Ectodermal cell (in vitro differentiated cells): ENCODE data around the gene GSDMA.
A peak's percentile ranks its signal among the peaks of the same experiment; 100 is the strongest.

Experiments
- H3K27ac ChIP-seq: 2 replicates; pipeline ENCODE4 v1.7.0; 2013; ENCODE audit warnings: mild to moderate bottlenecking, low read depth, low read length; ENCODE audit not compliant: insufficient read depth, poor library complexity, severe bottlenecking
- H3K27me3 ChIP-seq: 2 replicates; pipeline ENCODE4 v1.7.0; 2013; ENCODE audit warnings: mild to moderate bottlenecking, low read length; ENCODE audit not compliant: insufficient read depth, control insufficient read depth, poor library complexity, severe bottlenecking
- H3K36me3 ChIP-seq: one replicate; pipeline ENCODE4 v1.7.0; 2013; ENCODE audit warnings: low read length; ENCODE audit not compliant: control insufficient read depth, insufficient read depth
- H3K4me1 ChIP-seq: one replicate; pipeline ENCODE4 v1.7.0; 2013; ENCODE audit warnings: low read length; ENCODE audit not compliant: control insufficient read depth, insufficient read depth
- H3K4me3 ChIP-seq: 2 replicates; pipeline ENCODE4 v1.7.0; 2013; ENCODE audit warnings: low read depth, low read length, control low read depth; ENCODE audit not compliant: insufficient read depth
- H3K9me3 ChIP-seq: 2 replicates; pipeline ENCODE4 v1.7.0; 2013; ENCODE audit warnings: mild to moderate bottlenecking, low read length, moderate library complexity; ENCODE audit not compliant: control insufficient read depth
- WGBS, 2 experiments: methylation state at CpG; one replicate each; pipeline ENCODE4 v1.1.7; 2013; ENCODE audit warnings: missing lambda C conversion rate in 2 of 2; 5-methylcytosine and 5-hydroxymethylcytosine counted together

The GSDMA gene

GRCh38 chr17:39974433-39974832 is 11.6 kb downstream of the GSDMA start:
- no peaks in the 10 kb centered on the region for H3K4me1 ChIP-seq
- H3K4me3 ChIP-seq, result no peak overlapping the region
- H3K9me3 ChIP-seq, result no peaks in the 10 kb centered on the region
- H3K27me3 ChIP-seq, result peaks cover 30% of the 10 kb centered on the region
- no peaks in the 10 kb centered on the region for H3K36me3 ChIP-seq
- WGBS, 2 experiments, result 88 to 90% methylated on average over 5 of the region's 5 CpGs
- no peak overlapping the region for H3K27ac ChIP-seq

- Histone ChIP-seq H3K4me1 (no peaks in the 10 kb centered on the region), H3K9me3 (no peaks in the 10 kb centered on the region), H3K27ac (no peak overlapping the region), H3K4me3 (no peak overlapping the region), H3K36me3 (no peaks in the 10 kb centered on the region), H3K27me3 (peaks cover 27% of the 10 kb centered on the region)
- WGBS, 2 experiments, result 77 to 87% methylated on average over 4 of the region's 4 CpGs
These were observed 13.0 kb downstream of the GSDMA start for GRCh38 chr17:39975801-39976200.

GRCh38 chr17:39979016-39979670 is 16.3 kb downstream of the GSDMA start:
- H3K4me1 ChIP-seq, result no peaks in the 10 kb centered on the region
- H3K4me3 ChIP-seq, result no peak overlapping the region
- no peaks in the 10 kb centered on the region for H3K9me3 ChIP-seq
- peaks cover 18% of the 10 kb centered on the region for H3K27me3 ChIP-seq
- H3K36me3 ChIP-seq, result peaks cover 1% of the 10 kb centered on the region
- H3K27ac ChIP-seq, result no peak overlapping the region
- WGBS, 2 experiments, result 70 to 72% methylated on average over 4 of the region's 5 CpGs

GRCh38 chr17:39979893-39980350 is 17.1 kb downstream of the GSDMA start:
- peaks cover 9% of the 10 kb centered on the region for H3K36me3 ChIP-seq
- peak overlapping the region; percentile 92 for H3K4me3 ChIP-seq
- no peaks in the 10 kb centered on the region for H3K9me3 ChIP-seq
- H3K4me1 ChIP-seq, result no peaks in the 10 kb centered on the region
- no peak overlapping the region for H3K27ac ChIP-seq
- WGBS, 2 experiments, result 3% methylated on average over 10 of the region's 10 CpGs
- H3K27me3 ChIP-seq, result peaks cover 18% of the 10 kb centered on the region

GRCh38 chr17:39980351-39981206 is 17.8 kb downstream of the GSDMA start, which contains the start of gene PSMD3:
Gene PSMD3, plus strand, starts transcription at chr17:39980807. Its CDS starts 164 bp downstream, at chr17:39980971.
- peak within 1 kb of the TSS; percentile 88 for H3K27ac ChIP-seq
- H3K4me3 ChIP-seq, result peak within 1 kb of the TSS; percentile 92
- H3K27me3 ChIP-seq, result peaks cover 18% of the 10 kb centered on the region
- peaks cover 15% of the 10 kb centered on the region for H3K36me3 ChIP-seq
- 0% methylated on average over 84 of the region's 84 CpGs for WGBS, 2 experiments
- H3K9me3 ChIP-seq, result no peaks in the 10 kb centered on the region
- no peaks in the 10 kb centered on the region for H3K4me1 ChIP-seq

GRCh38 chr17:39981207-39981741 is 18.5 kb downstream of the GSDMA start:
- WGBS, 2 experiments, result 1 to 3% methylated on average over 15 of the region's 15 CpGs
- Histone ChIP-seq H3K9me3 (no peaks in the 10 kb centered on the region), H3K27ac (peak overlapping the region; percentile 88), H3K4me1 (no peaks in the 10 kb centered on the region), H3K4me3 (peak overlapping the region; percentile 92), H3K36me3 (peaks cover 22% of the 10 kb centered on the region), H3K27me3 (peaks cover 18% of the 10 kb centered on the region)

- Histone ChIP-seq H3K4me3 (peak overlapping the region; percentile 92), H3K9me3 (no peaks in the 10 kb centered on the region), H3K4me1 (no peaks in the 10 kb centered on the region), H3K27ac (no peak overlapping the region), H3K36me3 (peaks cover 28% of the 10 kb centered on the region), H3K27me3 (peaks cover 18% of the 10 kb centered on the region)
- 52 to 59% methylated on average over 7 of the region's 7 CpGs for WGBS, 2 experiments
These were observed 19.1 kb downstream of the GSDMA start for GRCh38 chr17:39981766-39982375.

GRCh38 chr17:39988206-39988810 is 25.5 kb downstream of the GSDMA start:
- WGBS, 2 experiments, result 96 to 97% methylated on average over 11 of the region's 11 CpGs
- Histone ChIP-seq H3K36me3 (peaks cover 75% of the 10 kb centered on the region), H3K4me3 (no peak overlapping the region), H3K27ac (no peak overlapping the region), H3K4me1 (no peaks in the 10 kb centered on the region), H3K9me3 (no peaks in the 10 kb centered on the region), H3K27me3 (no peaks in the 10 kb centered on the region)

GRCh38 chr17:39994448-39994847 is 31.6 kb downstream of the GSDMA start:
- H3K27ac ChIP-seq, result no peak overlapping the region
- WGBS, 2 experiments, result 94 to 97% methylated on average over 11 of the region's 11 CpGs
- no peak overlapping the region for H3K4me3 ChIP-seq
- H3K9me3 ChIP-seq, result no peaks in the 10 kb centered on the region
- H3K4me1 ChIP-seq, result no peaks in the 10 kb centered on the region
- no peaks in the 10 kb centered on the region for H3K27me3 ChIP-seq
- H3K36me3 ChIP-seq, result peaks cover 64% of the 10 kb centered on the region
